GM21360 (cell line): ENCODE measurements around the gene GPR78.

Experiments used
- ATAC-seq: cut with Tn5 transposase; IDR thresholded peaks from one replicate; pipeline ENCODE4 v1.9.1; 2021; ENCODE audit warnings: mild to moderate bottlenecking, moderate library complexity; ENCODE audit not compliant: unreplicated experiment

GPR78 gene

GRCh38 chr4:8546766-8547107 lies 33.5 kb upstream of the GPR78 start:
- ATAC-seq: no peak

DNA sequence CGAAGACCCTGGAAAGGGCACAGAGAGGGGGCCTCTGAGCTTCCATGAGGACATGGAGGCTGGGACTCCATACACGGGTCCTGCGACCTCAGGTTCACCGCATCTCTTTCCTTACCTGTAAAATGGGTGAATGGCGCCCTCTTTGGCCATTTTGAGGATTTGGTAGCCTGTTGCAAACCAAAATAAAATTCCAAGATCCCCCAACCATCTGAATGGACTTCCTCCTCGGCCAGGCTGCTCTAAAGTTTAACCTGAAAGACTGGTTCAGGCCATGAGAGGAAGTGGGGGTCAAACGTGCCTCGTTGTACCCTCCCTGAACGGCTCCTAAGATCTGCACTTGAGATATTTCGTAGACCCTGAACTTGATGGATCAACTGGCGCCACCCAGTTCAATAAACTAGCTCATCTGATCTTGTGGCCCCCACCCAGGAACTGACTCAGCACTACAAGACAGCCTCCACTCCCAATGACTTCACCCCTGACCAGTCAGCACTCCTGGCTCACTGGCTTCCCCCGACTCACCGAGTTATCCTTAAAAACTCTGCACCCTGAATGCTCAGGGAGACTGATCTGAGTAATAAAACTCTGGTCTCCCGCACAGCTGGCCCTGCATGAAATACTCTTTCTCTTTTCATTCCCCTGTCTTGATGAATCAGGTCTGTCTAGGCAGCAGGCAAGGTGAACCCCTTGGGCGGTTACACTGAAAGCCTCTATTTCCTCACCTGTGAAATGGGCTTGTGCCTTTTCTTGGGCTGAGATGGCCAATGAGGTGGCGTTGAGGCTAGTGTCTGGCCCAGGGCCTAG lies 32.9 kb upstream of the GPR78 start:
- ATAC-seq: no peak

DNA sequence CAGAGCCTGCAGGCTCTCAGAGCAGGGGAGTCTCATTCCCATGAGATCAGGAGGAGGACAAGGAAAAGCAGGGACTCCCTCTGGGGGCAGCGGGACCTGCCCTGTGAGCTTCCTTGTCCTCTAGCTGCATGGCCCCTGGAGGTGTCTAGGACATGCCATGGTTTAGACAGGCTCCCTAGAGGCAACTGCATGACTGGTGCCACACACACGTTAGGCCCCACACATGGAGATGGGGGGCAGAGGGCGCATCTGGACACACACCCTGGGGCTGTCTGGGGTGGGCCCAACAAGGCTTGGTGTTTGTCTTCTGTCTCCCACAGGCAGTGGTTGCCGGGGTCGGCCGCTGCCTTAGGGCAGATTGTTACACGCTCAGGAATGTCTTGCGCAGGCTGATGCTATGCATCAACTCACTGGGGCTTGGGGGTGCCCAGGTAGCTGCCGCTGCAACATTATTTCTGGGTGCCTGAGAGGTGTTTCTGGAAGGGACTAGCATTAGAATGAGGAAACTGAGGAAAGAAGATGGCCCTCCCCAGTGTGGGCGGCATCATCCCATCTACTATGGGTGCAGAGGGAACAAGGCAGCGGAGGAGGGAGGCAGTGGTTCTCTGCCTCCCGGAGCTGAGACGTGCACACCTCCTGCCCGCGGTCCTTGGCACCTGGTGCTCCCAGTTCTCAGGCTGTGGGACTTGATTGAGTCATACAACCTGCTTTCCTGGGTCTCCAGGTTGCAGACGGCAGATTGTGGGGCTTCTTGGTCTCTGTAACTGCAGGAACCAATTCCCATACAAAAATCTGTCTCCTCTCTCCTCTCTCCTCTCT lies 32.1 kb upstream of the GPR78 start:
- ATAC-seq: no peak

DNA sequence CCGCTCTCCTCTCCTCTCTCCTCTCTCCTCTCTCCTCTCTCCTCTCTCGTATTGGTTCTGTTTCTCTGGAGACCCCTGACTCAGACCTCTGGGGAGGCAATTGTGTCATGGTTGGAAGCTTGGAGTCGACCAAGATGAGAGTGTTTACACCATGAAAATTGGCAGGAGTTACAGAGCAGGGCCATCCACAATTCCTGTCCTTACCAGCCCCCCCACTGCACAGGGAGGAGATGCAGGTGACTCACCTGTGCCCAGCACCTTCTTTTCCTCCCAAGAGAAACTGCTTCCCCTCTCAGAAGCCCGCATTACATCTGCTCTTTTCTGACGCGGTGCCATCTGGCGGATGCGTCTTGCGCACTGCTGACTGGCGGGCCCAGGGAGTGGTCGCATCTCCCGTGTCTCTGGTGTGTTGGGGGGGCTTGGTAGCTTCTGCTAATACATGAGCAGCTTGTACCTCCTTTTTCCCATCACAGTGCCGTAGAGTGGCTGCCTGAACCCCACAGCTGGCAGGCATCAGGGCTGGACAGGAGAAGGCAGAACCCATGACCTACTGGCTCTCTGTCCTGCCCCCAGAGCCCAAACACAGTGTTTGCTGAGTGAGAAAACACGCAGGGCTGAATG lies 31.4 kb upstream of the GPR78 start:
- ATAC-seq: no peak

DNA sequence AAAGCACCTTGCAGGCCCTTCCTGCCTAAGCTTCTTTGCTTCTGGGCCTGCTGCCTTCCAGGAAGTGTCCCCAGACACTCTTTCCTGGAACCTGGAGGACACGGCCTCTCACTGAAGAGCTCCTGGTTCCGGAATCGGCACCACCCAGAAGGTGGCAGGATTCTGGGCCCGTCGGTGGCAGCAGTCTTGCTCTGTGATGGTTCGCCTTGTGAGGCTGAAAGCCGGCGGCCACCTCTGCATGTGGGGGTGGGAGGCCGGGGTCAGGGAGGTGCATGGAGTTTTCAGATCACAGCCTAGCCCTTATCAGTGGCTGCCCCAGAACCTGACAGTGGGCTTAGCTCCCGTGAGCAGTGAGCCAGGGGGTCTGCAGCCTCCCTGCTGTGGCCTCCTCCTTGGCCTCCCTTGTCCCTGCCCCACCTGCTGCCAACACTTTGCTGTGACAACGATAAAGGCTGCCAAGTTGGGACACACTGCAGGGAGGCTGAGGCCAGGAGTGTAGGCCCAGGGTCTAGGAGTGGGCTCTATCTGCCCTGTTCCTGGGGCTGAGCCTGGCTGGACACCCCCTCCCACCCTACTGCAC lies 30.8 kb upstream of the GPR78 start:
- ATAC-seq: no peak

DNA sequence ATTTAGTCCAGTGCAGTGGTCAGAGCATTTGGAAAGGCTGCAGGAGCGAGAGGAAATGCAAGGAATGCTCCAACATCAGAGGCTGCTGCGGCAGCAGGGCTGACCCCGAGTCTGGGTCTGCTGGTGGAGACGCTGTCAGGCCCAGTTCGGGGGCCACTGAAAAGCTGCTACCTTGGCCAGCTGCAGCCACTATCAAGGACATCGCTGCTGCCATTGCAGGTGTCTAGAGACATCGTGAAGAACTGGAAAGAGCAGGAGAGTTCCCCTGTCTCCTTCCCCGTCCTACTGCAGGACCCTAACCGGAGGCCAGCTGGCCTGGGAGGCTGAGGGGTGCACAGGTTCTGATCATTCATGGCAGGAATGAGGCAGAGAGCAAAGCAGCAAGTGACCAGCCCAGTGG lies 29.5 kb upstream of the GPR78 start:
- no peak for ATAC-seq

GRCh38 chr4:8552024-8552423 lies 28.2 kb upstream of the GPR78 start:
- no peak for ATAC-seq

- no peak for ATAC-seq
These were observed 27.5 kb upstream of the GPR78 start for GRCh38 chr4:8552581-8553205.

- no peak for ATAC-seq
These were observed 27.0 kb upstream of the GPR78 start for GRCh38 chr4:8553216-8553615.

GRCh38 chr4:8553991-8554405 lies 26.2 kb upstream of the GPR78 start:
- no peak for ATAC-seq

DNA sequence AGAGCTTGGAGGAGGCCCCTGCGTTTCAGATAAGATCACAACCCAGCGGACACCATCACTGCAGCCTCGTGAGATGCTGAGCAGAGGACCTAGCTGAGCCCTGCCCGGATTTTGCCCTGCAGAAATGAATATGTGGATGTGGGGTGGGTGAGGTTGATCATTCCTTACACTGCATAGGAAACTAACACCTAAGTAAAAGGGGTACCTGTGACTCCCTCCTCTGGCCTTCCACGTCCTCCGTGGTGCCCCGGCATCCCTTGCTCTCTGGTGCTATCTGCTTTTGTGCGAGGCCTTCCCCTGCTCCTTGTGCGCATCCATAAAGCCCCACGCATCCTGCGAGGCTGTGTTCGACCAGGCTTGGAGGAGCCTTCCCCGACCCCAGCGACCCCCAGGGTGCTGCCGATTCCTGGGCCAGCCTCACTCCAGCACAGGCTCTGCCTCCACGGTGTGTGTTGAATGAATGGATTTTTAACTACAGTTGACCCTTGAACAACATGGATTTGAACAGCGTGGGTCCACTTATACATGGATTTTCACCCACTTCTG lies 25.6 kb upstream of the GPR78 start:
- ATAC-seq: no peak

DNA sequence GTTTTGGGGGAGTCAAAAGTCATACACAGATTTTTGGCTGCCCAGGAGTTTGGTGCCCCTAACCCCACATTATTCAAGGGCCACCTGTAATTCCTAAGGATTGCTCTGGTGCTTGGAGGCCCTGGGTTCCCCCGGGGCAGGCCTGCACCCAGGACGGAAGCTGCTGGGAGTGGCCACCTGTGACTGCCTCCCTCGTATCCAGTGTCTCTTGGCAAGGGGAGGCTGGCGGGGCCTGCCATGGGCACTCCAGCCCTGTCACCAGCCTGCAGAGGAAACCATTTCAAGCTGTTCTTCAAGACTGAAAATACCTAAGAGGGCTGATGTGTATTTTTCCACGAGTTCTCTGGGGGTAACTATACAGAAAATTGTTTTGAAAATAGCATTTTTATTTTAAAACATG lies 24.5 kb upstream of the GPR78 start:
- no peak for ATAC-seq

DNA sequence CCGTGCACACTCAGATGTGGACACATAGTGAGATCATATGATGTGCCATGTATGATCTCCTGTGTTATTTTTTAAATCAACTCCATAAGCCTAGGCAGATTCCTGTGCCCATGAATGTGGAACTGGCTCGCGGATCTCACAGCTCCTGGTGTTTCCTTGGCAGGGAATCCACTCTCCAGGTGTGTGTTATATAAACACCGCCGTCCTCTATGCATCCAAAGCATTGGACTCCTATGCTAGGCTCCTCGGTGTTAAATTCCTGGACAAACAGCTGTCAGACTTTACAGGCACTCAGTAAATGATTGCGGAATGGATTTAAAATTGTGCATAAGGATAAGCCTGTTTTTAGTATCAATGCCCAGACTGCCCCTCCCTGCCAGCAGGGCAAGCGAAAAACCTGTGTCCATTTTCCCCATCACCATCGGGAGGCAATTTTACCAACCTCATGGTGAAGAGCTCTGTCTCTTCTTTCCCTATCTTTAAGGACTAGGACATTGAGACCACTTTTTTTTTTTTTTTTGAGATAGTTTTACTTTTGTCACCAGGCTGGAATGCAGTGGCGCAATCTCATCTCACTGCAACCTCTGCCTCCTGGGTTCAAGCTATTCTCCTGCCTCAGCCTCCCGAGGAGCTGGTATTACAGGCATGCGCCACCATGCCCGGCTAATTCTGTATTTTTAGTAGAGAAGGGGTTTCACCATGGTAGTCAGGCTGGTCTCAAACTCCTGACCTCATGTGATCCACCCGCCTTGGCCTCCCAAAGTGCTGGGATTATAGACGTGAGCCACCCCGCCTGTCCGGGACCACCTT lies 23.6 kb upstream of the GPR78 start:
- ATAC-seq: no peak

- ATAC-seq: no peak
These were observed 22.8 kb upstream of the GPR78 start for GRCh38 chr4:8557151-8558076.

- ATAC-seq: no peak
These were observed 21.9 kb upstream of the GPR78 start for GRCh38 chr4:8558080-8558960.

DNA sequence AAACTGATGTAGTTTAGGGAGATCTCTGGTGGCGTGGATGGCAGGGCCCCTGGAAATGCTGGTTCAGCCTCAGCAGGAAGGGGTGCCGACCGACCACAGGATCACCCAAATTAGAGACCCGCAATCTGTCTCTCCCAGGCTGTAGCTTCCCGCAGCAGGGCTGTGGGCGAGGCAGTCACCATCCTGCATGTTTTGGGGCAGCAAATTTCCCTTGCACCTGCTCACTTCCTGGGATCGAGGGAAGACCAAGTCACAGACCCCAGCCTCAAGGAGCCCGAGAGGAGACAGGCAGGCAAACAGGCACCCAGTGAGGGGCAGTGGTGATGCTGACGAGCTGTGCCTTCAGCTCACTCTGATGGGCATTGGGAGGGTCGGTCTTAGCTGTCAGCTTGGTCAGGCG lies 21.2 kb upstream of the GPR78 start:
- ATAC-seq: no peak

DNA sequence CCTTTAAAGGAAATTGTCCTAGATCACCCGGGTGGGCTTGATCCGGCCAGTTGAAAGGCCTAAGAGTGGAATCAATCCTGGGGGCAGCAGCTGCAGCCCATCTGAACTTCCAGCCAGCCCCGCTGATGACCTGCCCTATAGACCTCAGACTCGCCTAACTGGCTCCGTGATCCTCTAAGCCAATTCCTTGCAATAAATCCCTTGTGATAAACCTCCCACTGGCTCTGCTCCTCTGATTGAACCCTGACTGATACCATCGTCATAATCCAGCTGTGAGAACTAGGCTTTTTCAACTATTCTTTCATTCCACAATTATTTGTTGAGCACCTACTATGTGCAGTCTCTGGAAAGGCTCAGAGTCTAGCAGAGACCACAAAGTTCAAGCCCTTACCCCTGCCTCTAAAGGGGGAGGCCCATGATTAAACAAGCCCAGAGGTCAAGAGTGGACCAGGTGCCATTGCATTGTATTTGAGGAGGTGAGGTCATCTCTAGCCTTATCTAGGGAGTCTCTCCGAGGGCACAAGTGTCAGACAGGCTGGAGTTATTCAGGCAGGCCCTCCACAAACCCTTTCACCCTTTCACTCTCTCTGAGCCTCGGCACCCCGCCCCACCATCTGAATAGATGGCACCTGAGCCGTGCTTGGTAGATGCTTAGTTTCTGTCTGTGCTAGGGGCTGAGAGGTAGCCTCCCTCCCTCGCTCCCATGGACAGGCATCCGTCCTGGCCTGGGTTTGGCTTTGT lies 20.5 kb upstream of the GPR78 start:
- ATAC-seq: no peak
